ENCODE measurements around the gene RSRP1. TPM values are rescaled to one million over a fixed set of nuclear protein-coding genes. Genes with fewer than 3 reads are reported as not detected.

The RSRP1 gene
- polyA plus RNA-seq, 3 donors: 146 to 153 (median 147) TPM

DNA sequence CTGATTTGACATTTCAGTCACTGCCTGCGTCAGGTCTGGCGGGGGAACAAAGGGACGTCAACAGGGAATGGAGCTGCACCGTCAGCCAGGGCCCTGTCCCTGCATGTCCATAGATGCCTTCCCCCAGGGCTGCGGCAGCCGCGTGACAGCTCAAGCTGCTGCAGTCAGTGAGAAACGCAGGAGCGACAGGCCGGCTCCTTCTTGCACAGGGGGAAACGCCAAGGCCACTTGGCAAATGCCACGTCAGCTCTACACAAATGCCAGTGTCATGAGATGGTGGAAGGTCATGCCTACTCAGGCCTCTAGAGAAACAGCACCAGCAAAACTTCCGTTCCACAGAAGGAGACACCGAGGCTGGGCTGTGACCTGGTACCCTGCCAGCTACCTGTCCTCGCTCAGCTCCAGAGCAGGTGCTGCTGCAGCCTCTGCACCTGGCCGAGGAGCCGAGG is 52.7 kb downstream of the RSRP1 start:
- no peak for DNase-seq (ENCODE audit: low read depth in 3 of 3, low spot score in 2 of 3)

DNA sequence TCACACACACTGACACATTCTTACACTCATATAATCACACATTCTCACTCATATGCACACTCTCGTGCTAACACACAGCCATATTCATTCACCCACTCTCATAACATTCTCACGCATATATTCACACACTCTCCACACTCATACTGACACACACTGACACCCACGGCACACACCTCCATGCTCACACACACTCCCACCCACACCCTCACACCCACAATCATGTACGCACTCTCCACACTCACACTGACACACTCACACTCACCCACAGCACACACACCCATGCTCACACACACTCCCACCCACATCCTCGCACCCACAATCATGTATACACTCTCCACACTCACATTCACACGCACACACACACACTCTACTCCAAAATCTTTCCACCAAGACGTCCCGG is 53.2 kb downstream of the RSRP1 start:
- no peak for DNase-seq (ENCODE audit: low read depth in 3 of 3, low spot score in 2 of 3)

DNA sequence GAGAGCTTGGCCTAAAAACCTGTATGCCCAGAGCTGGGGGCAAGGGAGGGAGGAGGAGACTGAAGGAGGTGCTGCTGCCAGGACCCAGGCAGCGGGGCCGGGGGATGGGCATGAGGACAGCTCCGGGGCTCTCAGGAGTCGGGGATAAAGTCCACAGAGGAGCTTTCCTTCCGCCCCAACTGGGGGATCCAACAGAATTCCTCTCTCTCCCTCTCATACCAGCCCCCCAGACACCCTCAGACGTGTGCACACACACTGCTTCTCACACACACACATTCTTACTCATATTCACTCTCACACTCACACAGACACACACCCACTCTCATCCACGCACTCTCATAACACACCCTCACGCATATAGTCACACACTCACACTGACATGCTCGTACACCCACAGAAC is 54.0 kb downstream of the RSRP1 start:
- DNase-seq (ENCODE audit: low read depth in 3 of 3, low spot score in 2 of 3): no peak

Other genes with a start within 250 kb of the RSRP1 start
- 100 to 1,000 TPM; 122 to 141 (median 128) TPM for gene SYF2, start 15.0 kb downstream of the RSRP1 start, polyA plus RNA-seq (ENCODE audit: insufficient read length in 3 of 3)
- gene RHD, start 25.1 kb upstream of the RSRP1 start, polyA plus RNA-seq (ENCODE audit: insufficient read length in 3 of 3): 1 to 10 TPM in 2 of 3 donors, under 1 TPM in 1; 0.56 to 1.6 (median 1.1) TPM
- gene TMEM50A, start 90.9 kb upstream of the RSRP1 start, polyA plus RNA-seq (ENCODE audit: insufficient read length in 3 of 3): 100 to 1,000 TPM; 137 to 142 (median 138) TPM
- 1 to 10 TPM in 2 of 3 donors, under 1 TPM in 1; 0.61 to 1.4 (median 1.3) TPM for gene RHCE, start 173.4 kb upstream of the RSRP1 start, polyA plus RNA-seq (ENCODE audit: insufficient read length in 3 of 3)
- 10 to 100 TPM; 27.5 to 31.0 (median 29.7) TPM for gene MACO1, start 183.4 kb upstream of the RSRP1 start, polyA plus RNA-seq (ENCODE audit: insufficient read length in 3 of 3)